Measurements from ENCODE around the gene RAPGEF6.

The RAPGEF6 gene

DNA sequence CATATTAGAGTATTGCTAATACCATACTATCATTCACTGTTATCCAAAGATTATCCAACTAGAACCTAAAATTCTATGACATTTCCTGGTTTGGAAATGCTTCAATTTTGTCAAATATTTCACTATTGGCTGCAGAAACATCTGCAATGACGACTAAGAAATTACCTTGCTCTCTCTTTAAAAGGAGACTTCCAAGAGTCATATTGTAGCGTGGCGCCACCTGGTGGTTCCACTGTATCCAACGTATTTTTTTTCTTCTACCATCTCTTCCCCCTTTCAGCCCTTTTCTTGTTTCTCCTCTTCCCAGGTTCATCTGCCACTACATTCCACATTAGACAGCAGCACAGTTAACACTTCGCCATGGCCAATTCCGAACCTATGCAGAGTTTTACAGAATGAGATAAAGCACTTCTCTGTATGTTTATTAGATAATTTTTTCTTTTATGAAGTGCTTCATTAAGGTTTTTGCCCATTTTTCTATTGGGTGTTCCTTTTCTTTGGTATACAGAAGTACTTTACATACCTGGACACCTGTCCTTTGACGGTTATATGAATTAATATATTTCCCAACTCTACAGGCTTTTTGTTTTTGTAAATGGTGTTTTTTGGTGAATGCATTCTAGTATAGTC is 217.7 kb downstream of the RAPGEF6 start:
- DNase-seq: peak; percentile 89

DNA sequence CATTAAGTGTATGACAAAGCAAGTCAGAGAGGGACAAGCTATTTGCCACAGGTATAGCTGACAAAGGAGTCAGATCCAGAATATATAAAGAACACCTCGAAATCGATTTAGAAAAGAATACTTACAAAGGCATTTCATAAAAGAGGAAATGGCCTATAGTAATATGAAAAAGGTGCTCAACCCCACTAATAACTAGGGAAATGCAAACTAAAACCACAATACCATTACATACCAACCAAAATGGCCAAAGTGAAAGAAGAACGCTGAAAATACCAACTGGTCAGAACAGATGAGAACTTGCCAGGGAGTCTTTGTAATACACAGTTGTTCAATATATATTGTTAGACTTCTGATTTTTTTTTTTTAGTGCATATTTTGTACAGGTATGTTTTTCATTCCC is 218.3 kb downstream of the RAPGEF6 start:
- no peak for DNase-seq

DNA sequence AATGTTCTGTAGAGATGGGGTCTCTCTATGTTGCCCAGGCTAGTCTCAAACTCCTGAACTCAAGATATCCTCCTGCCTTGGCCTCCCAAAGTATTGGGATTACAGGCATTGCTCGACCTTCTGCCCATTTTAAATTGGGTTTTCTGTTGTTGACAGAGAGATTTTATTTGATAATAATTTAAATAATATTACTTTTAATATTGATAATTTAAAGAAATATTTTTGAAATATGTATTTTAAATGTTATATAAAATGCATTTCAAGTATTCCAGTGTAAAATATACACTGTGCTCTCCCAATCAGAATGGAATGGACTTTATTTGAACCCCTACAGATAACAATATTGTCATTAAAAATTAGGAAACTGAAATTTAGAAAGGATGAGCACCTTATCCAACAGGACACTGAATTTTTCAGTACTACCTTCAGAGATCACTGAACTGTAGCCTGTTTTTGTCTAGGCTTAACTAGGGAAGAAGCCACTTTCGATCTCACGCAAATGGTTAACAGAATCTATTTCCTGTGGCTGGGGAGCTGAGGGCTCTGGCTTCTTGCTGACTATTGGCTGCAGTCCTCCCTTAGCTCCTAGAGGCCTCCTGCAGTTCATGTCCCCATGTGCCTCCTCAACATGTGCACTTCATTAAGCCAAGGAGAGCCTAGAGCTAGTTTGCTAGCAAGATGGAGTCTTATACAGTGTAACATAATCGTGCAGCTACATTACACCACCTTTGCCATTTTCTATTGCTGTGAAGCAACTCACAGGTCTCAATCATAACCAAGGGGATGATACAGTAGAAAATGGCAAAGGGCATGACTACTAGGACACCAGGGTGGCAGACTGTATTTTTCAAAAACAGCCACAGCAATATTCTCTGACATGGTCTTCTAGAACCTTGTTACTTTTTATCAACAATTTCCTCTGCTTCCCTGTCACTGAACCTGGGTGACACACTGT is 221.1 kb downstream of the RAPGEF6 start:
- no peak for DNase-seq

DNA sequence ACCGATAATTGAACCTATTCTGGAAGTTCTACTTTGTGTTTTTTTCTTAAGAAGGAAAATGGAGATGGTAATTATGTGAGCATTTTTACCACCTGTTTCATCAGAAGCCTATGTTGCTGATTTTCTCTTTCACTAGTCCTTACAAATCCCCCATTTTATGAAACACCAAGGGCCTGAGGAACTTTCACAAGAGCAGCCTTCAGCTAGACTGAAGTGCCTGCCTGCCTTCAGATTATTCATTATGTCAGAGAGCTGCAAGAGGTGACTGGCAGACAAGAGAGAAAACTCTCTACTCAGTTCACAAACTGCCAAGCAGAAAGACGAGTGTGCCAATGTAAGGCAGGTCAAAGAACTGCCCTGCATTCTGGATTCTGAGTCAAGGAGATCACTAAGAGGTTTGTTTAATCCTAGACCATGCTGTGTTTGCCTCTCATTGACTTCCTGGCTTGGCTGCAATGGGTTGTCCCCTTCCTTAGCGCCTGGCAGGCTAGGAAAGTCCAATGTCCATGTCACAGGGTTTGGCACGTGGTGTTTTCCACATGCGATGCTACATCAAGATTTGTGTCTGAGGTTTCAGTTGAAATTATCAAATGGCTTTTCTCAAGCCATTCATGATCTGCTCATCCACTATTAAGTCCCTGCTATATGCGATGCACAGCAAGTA is 227.9 kb downstream of the RAPGEF6 start:
- no peak for DNase-seq

DNA sequence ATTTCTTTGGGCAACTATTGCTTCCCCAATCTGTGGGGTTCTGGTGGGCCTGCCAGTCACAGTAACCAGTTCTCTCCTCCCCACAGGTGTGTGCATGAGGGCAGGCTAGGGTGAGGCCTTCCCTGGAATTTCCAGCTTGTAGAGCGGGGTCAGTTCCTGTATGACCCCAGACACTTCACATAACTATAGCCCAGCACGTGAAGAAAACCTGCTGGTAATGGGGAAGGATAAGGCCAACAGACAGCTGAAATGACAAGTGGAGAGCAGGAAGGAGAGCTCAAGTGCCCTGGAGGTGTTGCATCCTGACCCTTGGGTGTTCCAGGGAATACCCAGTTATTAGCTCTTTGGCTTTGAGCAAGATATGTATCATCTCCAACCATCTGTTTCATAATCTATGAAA is 229.0 kb downstream of the RAPGEF6 start:
- DNase-seq: no peak

DNA sequence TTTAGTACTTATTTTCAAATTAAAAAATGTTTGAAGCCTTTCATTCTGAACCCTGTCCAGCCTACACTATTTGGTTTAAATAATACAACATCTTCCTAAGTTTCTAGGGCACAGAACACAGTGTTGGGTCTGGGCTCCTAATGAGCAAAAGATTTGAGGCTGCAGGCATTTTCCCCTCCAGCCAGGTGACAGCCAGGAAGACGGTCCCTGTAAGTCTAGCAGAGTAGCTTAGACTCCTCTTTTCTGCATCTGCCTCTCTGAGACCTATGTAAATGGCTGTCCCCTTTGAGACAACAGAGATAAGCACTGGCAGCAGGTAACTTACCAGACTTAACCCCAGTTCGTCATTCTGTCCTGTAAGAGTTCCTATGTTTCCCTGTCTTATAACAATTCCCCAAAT is 229.4 kb downstream of the RAPGEF6 start:
- no peak for DNase-seq

- no peak for DNase-seq
Measured at GRCh38 chr5:131400585-131400984, 234.4 kb downstream of the RAPGEF6 start.

DNA sequence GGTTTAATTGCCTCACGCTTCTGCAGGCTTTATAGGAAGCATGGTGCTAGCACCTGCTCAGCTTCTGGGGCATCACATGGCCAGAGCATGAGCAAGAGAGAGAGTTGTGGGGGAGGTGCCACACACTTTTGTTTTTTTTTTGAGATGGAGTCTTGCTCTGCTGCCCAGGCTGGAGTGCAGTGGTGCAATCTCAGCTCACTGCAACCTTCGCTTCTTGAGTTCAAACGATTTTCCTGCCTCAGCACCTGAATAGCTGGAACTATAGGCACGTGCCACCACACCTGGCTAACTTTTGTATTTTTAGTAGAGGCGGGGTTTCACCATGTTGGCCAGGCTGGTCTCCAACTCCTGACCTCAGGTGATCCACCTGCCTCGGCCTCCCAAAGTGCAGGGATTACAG is 236.0 kb downstream of the RAPGEF6 start:
- DNase-seq: peak; percentile 17

- no peak for DNase-seq
Measured at GRCh38 chr5:131396630-131397273, 238.3 kb downstream of the RAPGEF6 start.

DNA sequence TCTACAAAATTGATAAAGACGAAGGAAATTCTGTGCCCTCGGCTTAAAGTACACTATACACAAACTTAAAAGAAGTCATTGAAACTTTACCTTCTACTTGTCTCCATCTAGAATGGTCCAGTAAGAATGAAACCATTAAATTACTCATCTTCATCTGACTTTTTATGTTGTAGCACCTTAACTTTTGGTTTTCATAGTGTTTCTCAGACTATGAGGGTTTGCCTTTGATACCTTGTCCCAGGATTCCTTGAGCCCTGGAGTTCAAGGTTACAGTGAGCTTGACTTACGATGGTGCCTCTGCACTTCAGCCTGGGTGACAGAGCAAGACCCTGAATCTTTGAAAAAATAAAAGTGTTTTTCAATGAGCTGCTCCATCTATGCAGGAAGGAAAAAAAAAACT is 239.0 kb downstream of the RAPGEF6 start:
- DNase-seq: no peak

- no peak for DNase-seq
Measured at GRCh38 chr5:131394128-131394527, 240.9 kb downstream of the RAPGEF6 start.

DNA sequence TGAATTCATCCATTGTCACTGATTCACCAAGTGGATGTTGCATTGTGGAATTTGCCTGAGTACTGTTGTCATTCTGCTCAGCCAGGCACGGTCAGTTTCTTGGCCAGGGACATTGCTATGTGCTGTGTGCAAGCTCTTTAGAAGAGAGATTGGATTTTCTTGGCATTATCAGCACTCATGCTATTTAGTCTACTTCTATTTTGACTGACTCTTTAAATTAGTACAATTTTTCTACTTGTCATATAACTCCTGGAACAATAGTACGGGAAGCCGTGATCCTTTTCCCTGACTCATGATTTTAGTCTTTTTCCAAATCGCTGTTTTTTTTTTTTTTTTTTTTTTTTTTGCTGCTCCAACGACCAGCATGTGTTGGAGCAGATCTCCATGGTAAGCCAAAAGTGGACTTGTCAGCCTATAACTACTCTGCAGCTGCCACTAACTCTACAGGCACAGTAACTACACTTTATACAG is 241.5 kb downstream of the RAPGEF6 start:
- DNase-seq: no peak

DNA sequence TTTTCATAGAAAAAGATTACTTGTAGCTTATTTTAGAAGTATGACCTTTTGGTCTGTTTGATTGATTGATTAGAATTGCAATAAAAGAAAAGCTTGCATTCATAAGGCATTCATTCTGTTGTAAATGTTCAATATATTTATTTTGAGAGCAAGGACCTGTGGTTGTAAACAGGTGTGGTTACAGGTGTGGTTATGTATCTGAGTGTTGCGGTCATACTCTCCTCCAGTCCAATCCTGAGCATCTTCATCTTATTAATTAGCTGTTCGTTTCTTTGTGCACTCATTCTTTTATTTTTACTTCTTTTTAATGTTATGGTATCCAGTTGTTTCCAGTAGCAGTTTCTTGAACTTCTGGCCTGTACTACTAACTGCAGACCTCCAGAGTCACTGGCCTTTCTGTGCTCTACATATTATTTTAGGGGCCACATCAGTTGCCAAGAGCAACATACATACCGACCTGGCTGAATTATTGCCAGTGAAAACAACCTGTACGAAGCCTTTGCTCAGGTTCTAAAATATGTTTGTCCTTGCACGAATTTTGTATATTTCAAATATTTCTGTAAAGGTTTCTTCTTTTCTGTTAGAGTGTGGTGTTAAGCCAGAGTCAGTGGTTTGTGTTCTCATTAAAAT is 242.4 kb downstream of the RAPGEF6 start:
- DNase-seq: no peak

GRCh38 chr5:131389869-131390265 is 245.2 kb downstream of the RAPGEF6 start:
- no peak for DNase-seq

DNA sequence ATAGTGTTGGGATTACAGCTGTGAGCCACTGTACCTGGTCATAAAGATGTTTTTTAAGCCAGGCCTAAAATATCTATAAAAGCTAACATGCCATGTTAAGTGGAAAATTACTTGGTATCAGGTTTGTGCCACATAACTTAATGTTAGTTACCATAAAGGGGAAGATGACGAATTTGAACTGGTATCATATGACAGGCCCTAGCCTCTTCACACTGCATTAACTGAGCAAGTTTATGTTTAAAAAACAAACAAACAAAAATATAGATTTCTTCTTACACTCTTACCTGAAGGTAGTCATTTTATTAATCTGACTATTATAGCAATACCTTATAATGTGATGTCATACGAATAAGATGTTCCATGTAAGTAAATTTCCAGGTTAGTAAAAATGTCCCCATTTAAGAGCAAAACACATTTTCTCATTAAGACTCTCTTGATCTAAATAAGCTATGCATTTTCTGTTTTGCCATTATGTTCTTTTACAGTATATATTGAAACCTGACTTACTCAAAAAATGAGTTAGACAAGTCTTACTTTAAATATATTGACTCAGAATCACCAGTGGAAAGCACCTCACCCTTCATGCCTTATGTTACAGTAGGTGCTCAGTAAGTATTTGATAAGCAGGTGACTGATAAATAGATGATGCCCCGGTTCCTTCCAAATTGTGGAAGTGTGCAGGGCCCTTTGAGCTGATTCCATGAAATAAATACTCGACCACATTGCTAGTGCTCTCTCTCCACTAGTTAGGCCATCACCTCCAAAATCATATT is 245.7 kb downstream of the RAPGEF6 start:
- no peak for DNase-seq

DNA sequence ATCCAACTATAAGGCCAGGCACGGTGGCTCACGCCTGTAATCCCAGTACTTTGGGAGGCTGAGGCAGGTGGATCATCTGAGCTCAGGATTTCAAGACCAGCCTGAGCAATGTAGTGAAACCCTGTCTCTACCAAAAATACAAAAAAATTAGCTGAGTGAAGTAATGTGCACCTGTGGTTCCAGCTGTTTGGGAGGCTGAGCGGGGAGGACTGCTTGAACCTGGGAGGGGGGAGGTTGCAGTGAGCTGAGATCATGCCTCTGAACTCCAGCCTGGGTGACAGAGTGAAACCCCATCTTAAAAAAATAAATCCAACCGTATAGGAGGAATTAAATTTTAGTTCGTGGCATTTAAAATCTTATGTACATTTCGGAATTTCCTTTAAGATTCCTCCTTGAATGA is 247.8 kb downstream of the RAPGEF6 start:
- DNase-seq: no peak

- DNase-seq: no peak
Measured at GRCh38 chr5:131386779-131387178, 248.2 kb downstream of the RAPGEF6 start.

GRCh38 chr5:131386124-131386523 is 248.9 kb downstream of the RAPGEF6 start:
- no peak for DNase-seq

GRCh38 chr5:131384616-131385214 is 250.3 kb downstream of the RAPGEF6 start:
- DNase-seq: no peak

- peak; percentile 83 for DNase-seq
Measured at GRCh38 chr5:131384173-131384572, 250.9 kb downstream of the RAPGEF6 start.
